GM21737 (cell line): ENCODE data around the gene SMAD1.
A peak's percentile ranks its signal among the peaks of the same experiment; 100 is the strongest.
"Not testable (repeated sequence)": the region's sequence is repeated elsewhere in the genome, so short reads cannot be mapped to it uniquely, and the experiment has no call there.

Experiments
- ATAC-seq: cut with Tn5 transposase; IDR thresholded peaks from one replicate; pipeline ENCODE4 v1.9.1; 2021; ENCODE audit warnings: mild to moderate bottlenecking, moderate library complexity; ENCODE audit not compliant: unreplicated experiment

Gene SMAD1

DNA sequence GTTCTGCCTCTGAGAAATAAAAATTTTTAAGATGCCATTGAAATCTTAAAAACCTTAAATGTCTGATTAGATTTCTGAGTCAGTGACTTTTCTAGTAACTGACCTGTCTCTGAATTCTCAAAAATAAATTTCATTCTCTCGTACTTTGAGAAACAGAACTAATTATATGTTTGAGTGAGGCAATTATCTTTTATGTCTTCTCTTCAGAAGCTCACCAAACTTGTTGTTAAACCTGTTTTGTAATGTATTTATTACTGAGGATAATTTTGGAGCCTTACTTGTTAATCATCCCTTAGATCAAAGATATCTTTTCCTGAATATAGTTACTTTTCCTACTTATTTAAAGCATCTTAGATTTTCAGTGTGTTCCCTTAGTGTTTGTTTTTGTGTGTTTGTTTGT lies 73.0 kb downstream of the SMAD1 start:
- no peak for ATAC-seq

DNA sequence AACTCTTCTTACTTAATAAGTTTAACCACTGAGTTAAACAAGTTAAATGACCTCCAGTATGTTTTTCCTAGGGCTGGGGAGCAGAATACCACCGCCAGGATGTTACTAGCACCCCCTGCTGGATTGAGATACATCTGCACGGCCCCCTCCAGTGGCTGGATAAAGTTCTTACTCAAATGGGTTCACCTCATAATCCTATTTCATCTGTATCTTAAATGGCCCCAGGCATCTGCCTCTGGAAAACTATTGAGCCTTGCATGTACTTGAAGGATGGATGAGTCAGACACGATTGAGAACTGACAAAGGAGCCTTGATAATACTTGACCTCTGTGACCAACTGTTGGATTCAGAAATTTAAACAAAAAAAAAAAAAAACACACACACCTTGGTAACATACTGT lies 76.1 kb downstream of the SMAD1 start:
- peak; percentile 73 for ATAC-seq

DNA sequence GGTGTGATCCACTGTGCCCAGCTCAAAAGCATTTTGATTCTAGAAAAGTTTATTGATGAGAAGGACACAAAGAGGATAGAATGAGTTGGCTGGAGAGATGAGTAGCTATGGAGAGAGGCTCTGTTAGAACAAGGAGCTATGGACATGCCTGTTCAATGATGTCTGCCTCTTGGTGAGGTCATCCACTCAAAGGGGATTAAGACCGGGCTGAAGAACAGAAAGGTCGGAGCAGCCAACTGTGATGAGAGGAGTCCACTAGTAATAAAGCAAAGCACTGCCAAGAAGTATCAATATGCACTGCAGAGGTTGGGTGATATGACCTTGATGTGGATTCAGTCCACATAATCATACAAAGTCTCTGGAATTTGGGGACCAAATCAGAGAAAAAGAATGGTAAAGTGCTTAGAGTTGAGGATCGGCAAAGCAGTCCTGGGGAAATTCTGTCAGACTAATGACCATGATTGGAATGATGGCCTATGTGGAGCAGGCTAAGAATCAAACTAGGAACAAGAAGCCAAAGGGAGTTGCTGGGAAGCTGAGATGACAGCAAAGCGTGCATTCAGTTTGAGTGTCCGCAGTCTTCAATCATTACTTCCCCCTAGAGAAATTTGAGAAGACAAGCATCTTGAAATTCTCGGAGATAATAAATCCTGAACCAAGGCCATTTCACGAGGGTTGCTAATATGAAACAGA lies 81.8 kb downstream of the SMAD1 start:
- no peak for ATAC-seq

DNA sequence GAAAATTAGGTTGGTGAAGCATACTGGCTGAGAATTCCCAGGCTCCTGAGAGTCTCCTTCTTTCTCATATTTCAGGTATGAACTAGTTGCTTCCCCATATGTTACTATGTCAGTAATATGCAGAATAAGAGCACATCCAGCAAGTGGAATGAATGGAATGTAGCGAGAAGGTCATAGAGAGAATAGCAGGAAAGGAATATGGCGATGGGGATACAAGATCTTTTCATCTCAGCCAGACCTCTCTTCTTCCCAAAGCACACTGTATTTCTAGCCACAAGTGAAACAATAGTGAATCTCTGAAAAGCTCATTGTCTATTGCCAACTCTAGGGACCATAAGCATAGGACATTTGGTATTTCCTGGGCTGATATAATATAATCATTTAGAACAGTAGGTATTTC lies 82.9 kb downstream of the SMAD1 start:
- ATAC-seq = no peak

DNA sequence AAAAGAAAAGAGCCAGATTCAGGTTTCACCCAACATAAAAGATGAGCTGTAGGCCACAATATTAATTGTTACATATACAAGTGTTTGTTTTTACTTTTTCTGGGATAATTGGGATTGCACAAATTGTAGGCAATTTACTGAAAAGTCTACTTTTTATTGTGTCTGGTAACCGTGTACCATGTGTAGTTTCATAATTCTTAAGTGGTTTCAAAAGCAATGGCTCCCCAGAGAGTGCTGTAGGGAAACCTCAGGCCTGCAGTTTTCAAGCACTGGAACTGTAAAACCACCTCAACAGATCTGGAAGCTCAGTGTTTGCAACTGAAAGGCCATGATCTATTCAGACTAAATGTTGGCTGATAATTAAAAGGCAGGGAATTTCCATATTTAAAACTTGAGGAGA lies 83.7 kb downstream of the SMAD1 start:
- no peak for ATAC-seq

DNA sequence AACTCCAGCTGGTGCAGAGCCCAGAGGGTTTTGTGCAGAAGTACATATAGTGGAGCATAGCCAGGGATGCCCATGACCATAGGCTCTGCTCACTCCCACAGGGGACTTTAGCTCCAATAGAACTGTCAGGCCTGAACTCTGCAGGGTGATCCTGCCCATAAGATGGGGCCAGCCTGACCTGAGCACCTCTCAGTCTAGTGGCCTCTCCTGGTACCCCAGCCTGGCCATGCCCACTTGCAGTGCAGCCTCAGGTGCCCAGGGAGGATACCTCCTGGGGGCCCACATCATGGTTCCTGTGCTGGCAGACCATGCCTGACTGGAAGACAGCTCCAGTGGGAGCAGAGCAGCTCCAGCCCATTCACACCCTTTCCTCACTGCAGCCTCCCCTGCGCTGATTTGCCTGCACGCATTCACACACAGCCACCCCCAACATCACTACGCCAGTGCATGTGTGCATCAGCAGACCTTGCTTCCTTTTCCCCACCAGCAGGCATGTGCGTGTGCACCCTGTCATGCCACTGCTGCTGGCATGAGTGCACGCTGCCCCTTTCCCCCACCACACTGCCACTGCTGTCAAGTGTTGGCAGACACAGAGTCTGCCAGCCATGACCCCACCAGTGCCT lies 84.5 kb downstream of the SMAD1 start:
- ATAC-seq = no peak

DNA sequence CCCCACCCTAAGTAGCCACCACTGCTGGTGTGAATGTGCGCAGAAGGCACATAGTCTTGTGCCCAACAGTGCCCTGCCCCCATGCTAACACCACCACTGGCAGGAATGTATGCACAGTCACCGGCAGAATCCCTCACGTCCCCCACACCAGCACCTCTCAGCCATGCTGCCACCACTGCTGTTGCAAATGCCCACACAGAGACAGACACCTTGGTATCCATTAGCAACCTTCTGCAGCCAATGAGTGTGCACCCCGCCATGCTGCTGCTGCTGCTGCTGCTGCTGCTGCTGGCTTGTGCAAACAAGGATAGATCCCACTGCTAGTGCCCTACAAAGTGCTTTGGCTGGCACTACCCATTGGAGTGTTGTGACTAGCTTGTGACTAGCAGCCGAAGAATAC lies 85.1 kb downstream of the SMAD1 start:
- ATAC-seq = no peak

DNA sequence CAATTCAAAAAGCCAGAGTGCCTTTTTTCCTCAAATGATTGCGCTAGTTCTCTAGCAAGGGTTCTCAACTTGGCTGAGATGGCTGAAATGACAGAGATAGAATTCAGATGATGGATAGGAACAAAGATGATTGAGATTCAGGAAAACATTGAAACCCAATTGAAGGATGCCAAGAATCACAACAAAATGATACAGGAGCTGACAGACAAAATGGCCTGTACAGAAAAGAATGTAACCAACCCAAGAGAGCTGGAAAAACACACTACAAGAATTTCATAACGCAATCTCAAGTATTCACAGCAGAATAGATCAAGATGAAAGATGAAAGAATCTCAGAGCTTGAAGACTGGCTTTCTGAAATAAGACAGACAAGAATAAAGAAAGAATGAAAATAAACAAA lies 85.9 kb downstream of the SMAD1 start:
- ATAC-seq = no peak

DNA sequence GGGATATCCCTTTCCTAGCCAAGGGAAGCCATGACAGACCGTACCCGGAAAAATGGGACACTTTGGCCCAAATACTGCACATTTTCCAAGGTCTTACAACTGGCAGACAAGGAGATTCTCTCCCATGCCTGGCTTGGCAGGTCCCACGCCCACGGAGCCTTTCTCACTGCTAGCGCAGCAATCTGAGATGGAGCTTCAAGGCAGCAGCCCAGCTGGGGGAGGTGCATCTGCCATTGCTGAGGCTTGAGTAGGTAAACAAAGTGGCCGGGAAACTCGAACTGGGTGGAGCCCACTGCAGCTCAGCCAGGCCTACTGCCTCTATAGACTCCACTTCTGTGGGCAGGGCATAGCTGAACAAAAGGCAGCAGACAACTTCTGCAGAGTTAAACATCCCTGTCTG lies 92.9 kb downstream of the SMAD1 start:
- ATAC-seq = not testable (repeated sequence)

DNA sequence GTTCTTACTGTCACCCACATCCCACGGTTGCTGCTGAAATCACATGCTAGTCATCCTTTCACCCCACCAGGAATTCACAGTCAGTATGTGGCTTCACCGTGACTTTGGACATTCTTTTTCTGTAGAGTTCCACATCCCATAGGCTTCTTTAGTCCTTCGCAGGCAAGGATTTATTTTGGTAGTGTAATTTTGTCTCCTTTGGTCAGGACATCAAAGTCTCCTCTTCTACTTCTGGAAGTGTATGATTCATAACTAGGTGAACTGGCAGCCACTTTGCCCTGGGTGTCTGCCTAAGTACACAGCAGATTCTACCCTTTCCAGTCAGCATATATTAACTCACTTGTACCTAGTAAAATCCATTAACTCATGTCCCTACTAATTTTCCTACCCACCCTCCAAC lies 99.3 kb downstream of the SMAD1 start:
- ATAC-seq = no peak

DNA sequence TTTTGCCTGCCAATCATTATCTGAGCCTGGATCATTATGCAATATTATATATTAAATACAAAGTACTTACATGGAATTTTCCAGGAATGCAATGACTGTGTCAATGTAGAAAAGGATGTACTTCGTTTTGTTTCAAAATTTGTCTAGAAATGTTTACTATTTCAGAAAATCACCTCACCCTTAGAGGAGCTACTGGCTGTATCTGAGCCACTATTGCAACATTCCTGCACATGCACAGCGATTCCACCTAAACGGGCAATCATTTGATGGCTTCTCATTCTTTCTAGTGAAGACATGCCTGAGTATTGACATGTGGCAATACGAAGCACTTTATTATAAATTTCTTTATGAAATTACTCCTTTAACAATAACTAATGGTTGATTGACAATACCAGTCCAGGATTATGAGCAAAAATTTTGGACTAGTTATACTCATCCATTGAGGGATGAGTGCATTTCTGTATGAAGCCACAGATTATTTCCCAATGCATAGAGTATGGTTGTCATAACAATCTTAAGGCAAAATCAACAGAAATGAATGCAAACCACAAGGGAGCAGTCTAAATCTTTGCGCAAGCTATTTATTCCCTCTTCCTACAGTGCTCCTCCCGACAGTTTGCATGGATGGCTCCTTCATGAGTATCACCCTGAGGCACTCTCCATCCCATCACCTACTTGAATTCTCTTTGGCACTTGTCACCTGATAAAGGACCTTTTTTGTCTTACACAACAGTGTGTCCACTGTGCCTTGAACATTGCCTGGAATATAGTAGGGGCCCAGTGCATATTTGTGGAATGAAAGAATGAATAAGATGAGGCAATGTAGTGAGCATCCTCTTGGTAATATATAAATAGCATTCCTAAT lies 101.8 kb downstream of the SMAD1 start:
- ATAC-seq = no peak

DNA sequence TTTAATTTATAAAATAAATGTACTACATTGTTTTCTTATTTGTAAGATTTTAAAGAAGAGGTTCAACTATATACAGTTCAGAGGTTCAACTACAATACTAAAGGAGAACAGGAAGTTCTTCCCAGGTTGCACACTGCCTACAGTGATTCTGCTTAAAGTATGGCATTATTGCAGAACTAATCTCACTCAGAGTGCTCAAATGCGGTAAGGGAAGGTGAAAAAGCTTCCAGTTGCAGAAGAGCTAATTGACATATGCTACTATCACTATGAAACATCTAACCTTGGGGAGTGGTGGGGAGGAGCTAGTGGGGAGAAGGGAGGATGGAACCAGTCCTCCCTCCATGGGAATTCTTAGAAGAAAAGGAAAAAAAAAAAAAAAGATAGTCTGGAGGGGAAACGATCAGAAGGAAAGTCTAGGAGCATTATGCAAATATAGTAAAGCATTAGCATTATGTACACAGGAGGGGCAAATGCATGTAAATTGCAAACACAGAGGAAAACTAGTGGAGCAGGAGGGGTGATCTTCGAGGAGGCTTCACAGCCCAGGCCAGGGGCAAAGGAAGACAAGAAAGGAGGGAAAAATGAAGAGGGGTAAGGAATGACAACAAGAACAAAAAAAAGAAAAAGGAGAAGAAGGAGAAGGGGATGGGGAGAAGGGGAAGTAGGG lies 105.6 kb downstream of the SMAD1 start:
- ATAC-seq = no peak

DNA sequence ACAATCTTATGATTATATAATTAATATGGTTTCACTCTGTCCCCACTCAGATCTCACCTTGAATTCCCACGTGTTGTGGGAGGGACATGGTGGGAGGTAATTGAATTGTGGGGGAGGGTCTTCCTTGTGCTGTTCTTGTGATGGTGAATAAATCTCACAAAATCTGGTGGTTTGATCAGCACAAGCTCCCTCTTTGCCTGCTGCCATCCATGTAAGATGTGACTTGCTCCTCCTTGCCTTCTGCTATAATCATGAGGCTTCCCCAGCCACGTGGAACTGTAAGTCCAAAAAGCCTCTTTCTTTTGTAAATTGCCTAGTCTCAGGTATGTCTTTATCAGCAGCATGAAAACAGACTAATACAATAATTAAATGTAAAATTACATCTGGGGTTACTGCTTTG lies 107.7 kb downstream of the SMAD1 start:
- ATAC-seq = not testable (repeated sequence)

DNA sequence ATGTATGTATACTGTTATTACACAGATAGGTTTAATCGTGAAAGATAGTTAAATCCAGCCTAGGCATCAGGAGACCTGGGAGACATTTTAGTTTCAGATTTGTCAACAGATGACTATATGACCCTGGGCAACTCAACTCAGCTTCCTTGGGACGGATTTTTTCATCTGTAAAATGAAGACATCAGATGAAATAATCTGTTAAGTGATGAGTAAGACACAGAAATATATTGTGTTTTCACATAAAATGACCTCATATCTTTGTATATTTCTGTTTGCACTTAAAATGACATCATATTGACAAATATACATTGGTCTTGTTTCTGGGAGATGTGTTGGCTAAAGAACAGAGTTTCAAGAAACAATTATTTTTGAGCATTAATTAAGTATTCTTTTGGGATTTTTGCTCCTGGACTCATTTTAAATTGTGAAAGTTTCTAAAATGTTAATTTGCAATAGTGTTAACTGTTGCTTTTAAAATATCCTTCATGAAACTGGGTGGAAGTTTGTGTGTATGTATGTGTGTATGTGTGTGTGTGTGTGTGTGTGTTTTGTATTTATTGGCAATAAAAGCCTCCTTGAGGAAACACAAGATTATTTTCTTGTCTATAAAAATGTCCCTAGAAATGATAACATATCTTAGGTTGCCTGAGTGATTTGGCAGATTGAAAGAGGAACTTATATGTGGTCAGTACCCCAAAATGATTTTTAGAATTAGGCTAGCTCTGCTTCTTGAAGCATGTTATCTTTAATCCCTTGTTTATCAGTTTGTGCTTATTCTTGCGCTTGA lies 108.5 kb downstream of the SMAD1 start:
- no peak for ATAC-seq

DNA sequence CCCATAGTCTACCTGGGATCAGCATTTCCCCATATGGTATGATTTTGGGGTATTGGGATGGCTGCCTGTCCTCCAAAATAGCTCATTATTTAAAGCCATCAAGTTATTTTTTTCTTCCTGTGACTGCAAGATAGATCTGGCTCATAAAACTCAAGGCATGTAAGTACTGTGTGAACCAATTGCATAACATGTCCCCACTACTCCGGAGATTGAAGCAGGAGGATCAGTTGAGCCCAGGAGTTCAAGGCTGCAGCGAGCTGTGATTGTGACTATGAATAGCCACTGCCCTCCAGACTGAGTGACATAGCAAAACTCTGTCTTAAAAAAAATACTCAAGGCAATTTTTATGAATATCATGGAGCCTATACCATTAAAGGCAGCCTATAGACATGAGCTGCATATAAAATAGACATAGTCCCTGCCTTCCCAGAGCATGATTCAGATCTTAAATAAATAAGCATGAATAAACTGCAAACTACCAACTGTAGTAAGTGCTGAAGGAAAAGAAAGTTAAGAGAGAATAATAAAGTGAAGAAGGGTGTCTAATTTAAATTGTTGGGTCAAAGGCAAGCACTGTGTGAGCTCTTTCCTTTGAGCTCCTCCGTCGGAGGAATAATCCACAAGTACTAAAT lies 120.6 kb downstream of the SMAD1 start:
- no peak for ATAC-seq

DNA sequence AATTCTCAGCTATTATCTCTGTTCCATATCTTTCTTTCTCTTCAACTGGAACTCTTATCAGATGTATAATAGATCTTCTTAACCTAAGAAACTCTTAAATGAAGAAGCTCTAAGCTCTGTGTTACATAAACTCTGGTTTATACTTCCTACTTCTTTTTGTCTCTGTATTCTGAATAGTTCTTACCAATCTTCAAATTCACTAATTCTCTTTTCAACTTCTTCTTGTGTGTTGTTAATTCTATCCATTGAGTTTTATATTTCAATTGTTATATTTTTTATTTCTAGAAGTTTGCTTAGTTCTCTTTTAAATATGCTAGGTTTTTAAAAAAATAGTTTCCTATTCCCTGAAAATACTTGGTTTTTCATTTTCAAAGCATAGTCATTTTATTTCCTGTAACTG lies 124.3 kb downstream of the SMAD1 start:
- ATAC-seq = no peak
